Suprapubic skin (tissue), 4 donors: ENCODE measurements around the gene CNTN4.

Experiments
- EP300 ChIP-seq: sonication (generic); formaldehyde crosslinking; IDR thresholded peaks from one replicate; pipeline ENCODE4 v1.6.1; 2017; ENCODE audit warnings: antibody characterized with exemption
- POLR2A ChIP-seq, 2 donors: fragments of 450-650 bp; IDR thresholded peaks; one replicate each; pipeline ENCODE4 v1.6.1; 2017; ENCODE audit warnings: antibody characterized with exemption in 2 of 2, mild to moderate bottlenecking in 2 of 2, moderate library complexity in 2 of 2
- POLR2AphosphoS5 ChIP-seq, 3 donors: sonication (generic); formaldehyde crosslinking; IDR thresholded peaks; one replicate each; pipeline ENCODE4 v1.6.1; 2017; ENCODE audit warnings: antibody characterized with exemption in 3 of 3
- TF ChIP-seq, protein P1 (sequence below), 2 donors: fragments of 200-600 bp in 1 of 2; fragments of 450-650 bp in 1 of 2; sonication (generic) in 1 of 2; IDR thresholded peaks; one replicate each; pipeline ENCODE4 v1.5.1; 2016 to 2019; ENCODE audit warnings: antibody characterized with exemption in 2 of 2, mild to moderate bottlenecking in 1 of 2, moderate library complexity in 1 of 2

DNA sequence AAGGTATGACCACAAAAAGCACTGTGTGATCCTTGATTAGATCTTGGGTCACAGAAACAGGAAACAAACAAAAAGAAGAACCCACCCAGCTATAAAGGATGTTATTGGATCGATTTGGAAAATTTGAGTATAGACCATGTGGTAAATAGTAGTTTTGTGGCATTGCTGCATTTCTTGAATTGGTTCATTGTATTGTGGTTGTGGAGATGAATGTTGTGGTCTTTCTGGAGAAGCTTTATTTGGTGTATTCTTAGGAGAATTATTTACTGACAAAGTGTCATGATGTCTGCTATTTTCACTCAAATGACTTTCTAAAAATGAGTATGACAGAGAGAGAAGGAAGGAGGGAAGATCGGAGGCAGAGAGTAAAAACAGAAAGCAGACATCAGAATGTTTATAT lies 406.2 kb downstream of the CNTN4 start:
- TF ChIP-seq, protein P1, sequence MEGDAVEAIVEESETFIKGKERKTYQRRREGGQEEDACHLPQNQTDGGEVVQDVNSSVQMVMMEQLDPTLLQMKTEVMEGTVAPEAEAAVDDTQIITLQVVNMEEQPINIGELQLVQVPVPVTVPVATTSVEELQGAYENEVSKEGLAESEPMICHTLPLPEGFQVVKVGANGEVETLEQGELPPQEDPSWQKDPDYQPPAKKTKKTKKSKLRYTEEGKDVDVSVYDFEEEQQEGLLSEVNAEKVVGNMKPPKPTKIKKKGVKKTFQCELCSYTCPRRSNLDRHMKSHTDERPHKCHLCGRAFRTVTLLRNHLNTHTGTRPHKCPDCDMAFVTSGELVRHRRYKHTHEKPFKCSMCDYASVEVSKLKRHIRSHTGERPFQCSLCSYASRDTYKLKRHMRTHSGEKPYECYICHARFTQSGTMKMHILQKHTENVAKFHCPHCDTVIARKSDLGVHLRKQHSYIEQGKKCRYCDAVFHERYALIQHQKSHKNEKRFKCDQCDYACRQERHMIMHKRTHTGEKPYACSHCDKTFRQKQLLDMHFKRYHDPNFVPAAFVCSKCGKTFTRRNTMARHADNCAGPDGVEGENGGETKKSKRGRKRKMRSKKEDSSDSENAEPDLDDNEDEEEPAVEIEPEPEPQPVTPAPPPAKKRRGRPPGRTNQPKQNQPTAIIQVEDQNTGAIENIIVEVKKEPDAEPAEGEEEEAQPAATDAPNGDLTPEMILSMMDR (IDR thresholded peaks at IDR 0.05): no peak
- TF ChIP-seq EP300 (no peak), POLR2A (IDR thresholded peaks at IDR 0.05) (no peak), POLR2AphosphoS5 (IDR thresholded peaks at IDR 0.05) (no peak)
